GF-D8 (cell line): ENCODE measurements around the gene CDC25C.
A peak's percentile ranks its signal among the peaks of the same experiment; 100 is the strongest.
"Not testable (repeated sequence)": the region's sequence is repeated elsewhere in the genome, so short reads cannot be mapped to it uniquely, and the experiment has no call there.

ENCODE experiments used
- DNase-seq: peaks from one replicate; lab custom pipeline; 2025; lab: John Stamatoyannopoulos, UW

Gene CDC25C

DNA sequence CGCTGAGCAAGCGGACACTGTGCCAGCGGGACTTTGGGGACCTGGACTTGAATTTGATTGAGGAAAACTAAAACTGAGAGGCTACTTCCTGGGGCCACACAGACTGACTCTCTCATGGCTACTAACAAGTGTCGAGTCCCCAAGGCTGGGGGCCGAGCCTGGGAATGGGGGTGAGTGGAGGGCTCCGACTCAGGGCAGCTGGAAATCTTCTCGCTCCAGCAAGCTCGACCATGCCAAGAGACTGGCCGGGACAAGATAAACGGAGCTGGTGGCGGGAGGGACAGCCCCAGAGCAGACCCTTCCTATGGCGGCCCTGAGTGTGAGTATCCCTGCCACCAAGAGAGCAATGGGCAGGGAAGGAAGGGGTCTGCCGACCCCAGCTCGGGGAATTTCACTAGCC lies 15.3 kb upstream of the CDC25C start:
- no peak for DNase-seq

DNA sequence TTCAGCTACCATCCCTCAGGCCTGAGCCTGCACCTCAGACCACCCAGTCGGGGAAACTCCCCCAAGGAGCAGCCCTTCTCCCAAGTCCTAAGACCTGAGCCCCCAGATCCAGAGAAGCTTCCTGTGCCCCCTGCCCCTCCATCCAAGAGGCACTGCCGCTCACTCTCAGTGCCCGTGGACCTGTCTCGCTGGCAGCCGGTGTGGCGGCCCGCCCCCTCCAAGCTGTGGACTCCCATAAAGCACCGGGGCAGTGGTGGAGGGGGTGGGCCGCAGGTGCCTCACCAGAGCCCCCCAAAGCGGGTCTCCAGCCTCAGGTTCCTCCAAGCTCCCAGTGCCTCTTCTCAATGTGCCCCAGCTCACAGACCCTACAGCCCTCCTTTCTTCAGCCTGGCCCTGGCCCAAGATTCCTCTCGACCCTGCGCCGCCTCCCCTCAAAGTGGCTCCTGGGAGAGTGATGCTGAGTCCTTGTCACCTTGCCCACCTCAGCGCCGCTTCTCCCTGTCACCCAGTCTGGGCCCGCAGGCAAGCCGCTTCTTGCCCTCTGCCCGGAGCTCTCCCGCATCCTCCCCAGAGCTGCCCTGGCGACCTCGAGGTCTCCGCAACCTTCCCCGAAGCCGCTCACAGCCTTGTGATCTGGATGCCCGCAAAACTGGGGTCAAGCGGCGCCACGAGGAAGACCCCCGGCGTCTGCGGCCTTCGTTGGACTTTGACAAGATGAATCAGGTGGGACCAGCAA lies 13.5 kb upstream of the CDC25C start:
- no peak for DNase-seq

DNA sequence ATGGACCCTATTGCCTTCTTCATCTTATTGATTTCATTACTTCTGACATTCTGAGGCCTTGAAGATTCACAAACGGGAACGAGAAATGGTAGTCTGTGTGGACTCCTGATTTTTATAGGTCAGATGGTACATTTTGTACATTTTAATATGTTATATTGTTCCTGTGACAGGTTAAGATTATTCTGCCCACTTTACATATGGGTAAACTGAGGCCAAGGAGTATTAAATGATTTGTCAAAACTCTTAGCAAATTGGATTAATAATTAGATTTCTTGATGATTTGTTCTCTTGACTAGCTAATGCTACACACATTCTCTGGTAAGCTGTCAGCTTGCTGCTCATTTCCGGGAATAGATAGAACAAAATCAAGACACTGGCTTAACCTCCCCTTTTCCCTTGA lies 8.4 kb upstream of the CDC25C start:
- DNase-seq = no peak

GRCh38 chr5:138339464-138339863 lies 7.9 kb upstream of the CDC25C start:
- DNase-seq = no peak

- no peak for DNase-seq
Observed at GRCh38 chr5:138339091-138339456, 7.5 kb upstream of the CDC25C start.

DNA sequence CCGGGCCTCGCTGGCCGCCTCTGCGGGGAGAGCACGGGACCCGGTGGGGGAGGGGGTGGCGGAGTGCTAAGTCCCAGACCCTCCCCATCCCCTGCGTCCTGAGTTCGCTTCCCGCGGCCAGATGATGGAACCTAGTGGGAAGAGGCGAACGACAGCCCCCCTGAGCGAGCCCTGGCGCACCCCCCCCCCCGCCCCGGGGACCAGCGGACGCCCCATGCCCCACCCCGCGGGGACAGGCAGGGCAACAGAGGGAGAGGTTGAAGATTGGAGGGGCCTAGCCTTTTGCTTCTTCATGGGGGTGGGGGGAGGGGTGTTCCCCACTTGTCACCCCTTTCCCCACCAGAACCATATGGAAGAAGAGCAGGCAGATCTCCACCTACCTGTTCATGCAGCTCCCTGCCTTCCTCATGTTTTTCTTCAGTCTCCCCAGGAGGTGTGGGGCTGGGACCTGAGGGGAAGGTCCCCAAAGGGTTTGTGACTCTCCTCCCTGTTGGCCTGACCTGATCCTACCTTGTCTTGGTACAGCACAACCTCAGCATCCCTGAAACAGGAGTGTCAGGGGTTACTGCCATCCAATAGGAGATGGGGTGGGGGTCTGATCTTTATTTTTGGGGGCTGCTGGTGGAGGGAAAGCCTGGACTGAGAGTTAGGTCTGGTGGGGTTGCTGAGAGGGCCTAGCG lies 6.9 kb upstream of the CDC25C start:
- no peak for DNase-seq

GRCh38 chr5:138337685-138338410 lies 6.2 kb upstream of the CDC25C start, which contains the start of gene FAM53C:
Gene FAM53C (plus strand): TSS chr5:138338266. CDS start chr5:138341336, 3,070 bp downstream.
- peak; percentile 51 for DNase-seq

DNA sequence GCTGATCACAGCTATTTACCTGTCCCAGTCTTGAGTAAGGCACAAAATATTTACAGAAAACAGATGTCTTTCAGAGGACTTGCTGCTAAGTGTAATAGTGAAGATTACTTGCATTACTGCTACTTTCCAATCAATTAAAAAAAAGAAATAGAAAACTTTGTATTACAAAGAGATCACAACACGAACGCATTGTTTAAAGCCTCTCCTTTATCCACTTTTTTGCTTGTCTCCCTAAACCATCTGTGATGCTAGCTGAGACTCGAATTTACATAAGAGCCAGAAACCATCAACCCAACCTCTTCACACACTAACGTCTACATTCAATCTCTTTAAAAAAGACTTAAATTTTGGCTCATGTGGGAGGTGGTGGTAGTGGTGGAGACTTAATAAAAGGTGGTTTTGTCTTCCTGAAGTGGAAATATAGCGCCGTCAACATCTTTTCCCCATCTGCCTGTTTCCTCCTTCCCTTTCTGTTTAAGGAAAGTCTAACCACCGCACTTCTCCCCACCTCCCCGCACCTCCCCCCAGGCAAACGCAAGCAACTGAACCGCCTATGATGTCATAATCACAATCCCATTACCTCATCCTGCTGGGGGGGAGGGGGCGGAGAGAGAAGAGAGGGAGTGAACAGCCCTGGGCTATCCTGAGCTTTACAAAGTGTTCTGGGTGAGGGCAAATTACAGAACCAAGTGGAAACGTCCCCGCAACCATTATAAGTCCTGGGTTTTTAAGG lies 5.5 kb upstream of the CDC25C start:
- peak; percentile 41 for DNase-seq

DNA sequence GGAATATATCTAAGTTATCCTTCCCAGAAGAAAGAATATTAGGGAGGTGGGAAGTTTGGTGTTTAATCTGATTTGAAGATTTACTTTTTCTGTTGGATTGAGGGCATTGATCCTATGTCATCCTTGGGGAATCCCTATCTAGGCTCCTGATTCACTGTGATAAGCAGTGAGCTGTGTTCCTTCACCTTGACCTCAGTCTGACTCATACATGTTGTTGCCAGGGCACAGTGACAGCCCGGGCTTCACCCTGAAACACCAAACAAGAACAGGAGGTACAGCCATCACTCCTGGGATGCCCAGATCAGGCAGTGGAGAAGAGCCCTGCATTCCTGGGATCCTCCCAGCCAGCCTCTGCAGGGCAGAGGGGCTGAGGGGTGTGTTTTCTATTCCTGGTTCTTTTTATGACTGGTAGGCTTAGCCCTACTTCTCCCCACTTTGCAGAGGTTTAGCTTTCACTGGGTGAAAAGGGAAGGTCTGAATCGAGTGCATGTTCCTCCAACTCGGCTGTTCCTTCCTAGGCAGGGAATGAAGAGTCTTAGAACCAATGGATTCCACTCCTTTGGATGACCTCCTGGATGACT lies 3.4 kb upstream of the CDC25C start:
- no peak for DNase-seq

GRCh38 chr5:138330813-138331448 lies 673 bp downstream of the CDC25C start:
- no peak for DNase-seq

GRCh38 chr5:138318211-138318610 lies 13.4 kb downstream of the CDC25C start:
- not testable (repeated sequence) for DNase-seq

DNA sequence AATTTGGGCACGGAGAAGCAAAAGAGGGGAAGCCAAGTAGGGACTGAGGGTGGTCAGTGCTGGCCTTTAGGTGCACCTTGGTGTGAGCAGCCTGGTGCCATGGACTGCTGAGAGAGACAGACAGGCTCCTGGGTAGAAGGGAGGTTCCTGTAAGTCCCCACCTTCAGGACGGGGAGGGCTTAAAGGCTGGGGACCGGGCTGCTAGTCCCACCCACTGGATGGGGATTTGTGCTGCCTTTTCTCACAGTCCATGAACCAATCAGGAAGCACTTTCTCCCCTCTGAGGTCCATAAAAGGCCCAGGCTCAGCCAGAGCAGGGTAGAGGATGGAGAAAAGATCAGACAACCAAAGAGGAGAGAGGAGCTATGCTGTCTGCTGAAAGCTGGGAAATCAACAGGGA lies 15.2 kb downstream of the CDC25C start:
- DNase-seq = no peak

DNA sequence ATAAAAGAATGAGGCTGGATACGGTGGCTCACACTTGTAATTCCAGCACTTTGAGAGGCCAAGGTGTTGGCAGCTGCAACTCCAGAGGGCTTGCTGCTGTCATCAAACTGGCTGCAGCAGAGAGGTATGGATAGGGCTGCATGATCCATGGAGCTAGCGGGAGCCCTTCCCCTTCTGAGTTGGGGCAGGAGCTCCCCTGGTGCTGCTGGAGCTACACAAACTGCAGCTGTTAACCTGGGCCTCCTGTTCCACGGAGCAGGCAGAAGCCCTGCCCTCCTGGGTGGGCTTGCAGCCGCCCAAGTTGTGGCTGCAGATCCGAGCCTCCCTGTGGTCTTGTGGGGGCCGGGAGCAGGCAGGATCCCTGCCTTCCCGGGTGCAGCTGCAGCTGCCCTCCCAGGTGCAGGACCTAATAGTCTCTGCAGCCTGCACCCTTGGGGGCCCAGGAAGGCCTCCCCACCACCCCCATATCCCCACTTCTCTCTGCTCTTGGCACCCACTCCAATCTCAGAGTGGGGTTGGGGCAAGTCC lies 15.8 kb downstream of the CDC25C start:
- no peak for DNase-seq

- peak; percentile 0 for DNase-seq
Observed at GRCh38 chr5:138305797-138306196, 25.8 kb downstream of the CDC25C start.

DNA sequence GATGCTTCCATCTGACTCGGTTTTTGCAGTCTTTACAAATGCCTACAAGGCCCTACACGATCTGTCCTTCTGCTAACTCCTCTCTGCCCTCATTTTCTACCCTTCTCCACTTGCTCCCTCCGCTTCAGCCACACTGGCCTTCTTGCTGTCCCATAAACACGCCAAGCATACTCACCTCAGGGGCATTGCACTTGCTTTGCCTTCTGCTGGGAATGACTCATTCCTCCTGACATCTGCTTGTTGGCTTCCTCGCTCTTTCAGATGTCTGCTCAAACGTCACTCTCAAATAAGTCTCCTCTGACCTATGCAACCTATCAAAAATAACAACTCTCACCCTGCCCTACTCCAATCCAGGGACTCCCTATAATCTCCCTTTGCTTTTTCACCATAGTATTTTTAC lies 28.2 kb downstream of the CDC25C start:
- DNase-seq = no peak

GRCh38 chr5:138289296-138289695 lies 42.3 kb downstream of the CDC25C start:
- no peak for DNase-seq

DNA sequence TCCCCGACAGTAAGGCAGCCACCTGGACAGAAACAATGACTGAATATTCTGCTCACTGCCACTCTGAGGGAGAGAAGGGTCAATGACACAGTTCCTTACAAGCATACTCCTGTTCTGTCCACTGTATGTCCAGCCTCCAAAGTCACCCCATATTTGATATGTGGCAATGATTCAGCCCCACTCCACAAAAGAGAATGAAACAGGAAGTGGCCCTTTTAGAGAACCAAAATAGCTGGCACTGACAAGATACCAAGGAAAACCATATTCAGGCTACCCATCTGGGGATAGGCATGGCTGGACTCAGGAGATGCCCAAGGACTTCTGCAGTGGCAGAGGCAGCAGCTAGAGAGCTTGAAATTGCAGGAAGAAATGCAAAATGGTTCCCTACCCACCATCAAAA lies 44.4 kb downstream of the CDC25C start:
- no peak for DNase-seq

DNA sequence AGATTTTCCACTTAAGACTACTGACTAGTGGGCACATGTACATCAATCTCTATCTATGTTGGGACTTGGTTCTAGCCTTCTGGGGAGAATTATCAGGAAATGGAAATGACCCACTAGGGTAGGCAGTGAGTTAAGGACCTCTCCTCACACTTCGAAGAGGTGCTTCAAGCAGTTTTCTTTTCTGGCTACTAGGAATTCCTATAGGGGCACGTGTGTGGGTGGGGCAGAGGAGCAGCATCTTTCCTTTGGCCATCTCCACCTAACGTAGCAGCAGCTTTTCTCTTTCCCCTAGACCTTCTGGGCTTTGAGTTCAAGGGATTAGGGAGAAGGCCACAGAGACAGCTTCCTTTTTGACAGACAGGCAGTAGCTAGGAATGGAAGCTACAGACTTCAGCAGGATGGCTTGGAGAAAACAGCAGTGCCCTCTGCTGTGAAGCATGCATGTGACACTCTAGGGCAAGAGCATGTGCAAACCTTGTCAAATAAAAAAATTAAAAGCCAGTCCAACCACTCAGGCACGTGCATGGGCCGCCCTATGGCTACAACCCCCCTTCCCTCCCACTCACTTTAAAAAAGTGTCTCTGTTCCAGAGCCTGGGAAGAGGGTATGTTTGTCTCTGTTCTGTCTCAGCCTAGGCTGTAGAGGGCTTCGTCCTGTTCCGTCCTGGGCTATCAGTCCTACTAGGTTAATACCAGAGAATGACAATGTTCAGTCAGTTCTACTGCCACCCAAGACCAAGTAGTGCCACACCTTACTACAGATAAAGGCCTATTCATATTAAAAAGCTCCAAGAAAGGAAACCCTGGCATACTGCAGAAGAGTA lies 48.5 kb downstream of the CDC25C start:
- peak; percentile 1 for DNase-seq

GRCh38 chr5:138280915-138281314 lies 50.7 kb downstream of the CDC25C start:
- no peak for DNase-seq

DNA sequence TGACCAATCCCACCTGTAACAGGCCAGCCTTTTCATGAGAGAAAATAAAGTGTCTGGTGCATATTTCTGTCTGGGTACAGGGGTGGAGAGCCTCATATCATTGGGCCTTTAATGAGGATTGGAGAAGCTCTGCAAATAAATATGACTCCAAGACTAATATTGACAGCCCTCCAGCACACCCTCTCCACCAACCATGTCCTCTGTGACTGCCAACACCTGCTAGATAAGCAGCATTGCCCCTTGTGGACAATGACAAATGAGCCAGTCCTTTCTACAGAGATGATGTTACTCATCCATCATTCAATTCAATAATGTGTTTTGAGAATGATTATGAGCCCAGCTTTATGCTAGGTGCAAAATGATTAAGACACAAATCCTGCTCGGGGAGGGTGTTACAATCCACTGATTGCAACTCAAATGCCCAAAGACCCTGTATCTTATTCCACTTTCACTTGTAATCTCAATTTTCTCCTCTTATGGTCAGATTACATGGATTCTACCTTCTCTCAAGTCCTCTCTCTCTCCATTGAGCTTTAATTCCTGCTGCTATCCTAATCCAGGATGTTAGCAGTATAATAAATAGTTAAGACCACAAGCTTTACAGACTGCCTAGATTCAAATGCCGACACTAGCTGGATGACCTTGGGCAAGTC lies 55.1 kb downstream of the CDC25C start:
- DNase-seq = no peak
